Measurements from ENCODE around the gene SPOCK3.
"Not testable (repeated sequence)": the region's sequence is repeated elsewhere in the genome, so short reads cannot be mapped to it uniquely, and the experiment has no call there.

Gene SPOCK3

GRCh38 chr4:166798126-166798525, 436.2 kb downstream of the SPOCK3 start:
- no peak for DNase-seq

GRCh38 chr4:166777760-166778159, 456.5 kb downstream of the SPOCK3 start:
- DNase-seq, result no peak

GRCh38 chr4:166763018-166763417, 471.3 kb downstream of the SPOCK3 start:
- no peak for DNase-seq

- DNase-seq, result no peak
Measured at GRCh38 chr4:166741742-166742141, 492.6 kb downstream of the SPOCK3 start.

GRCh38 chr4:166739215-166739614, 495.1 kb downstream of the SPOCK3 start:
- DNase-seq, result not testable (repeated sequence)

- DNase-seq, result no peak
Measured at GRCh38 chr4:166737430-166737829, 496.9 kb downstream of the SPOCK3 start.

- DNase-seq, result no peak
Measured at GRCh38 chr4:166735553-166735952, 498.7 kb downstream of the SPOCK3 start.

- no peak for DNase-seq
Measured at GRCh38 chr4:166734797-166735196, 499.5 kb downstream of the SPOCK3 start.

- DNase-seq, result no peak
Measured at GRCh38 chr4:166733686-166734085, 500.6 kb downstream of the SPOCK3 start.

- DNase-seq, result no peak
Measured at GRCh38 chr4:166726832-166727231, 507.5 kb downstream of the SPOCK3 start.

GRCh38 chr4:166724369-166724768, 509.9 kb downstream of the SPOCK3 start:
- no peak for DNase-seq

- no peak for DNase-seq
Measured at GRCh38 chr4:166723532-166724140, 510.7 kb downstream of the SPOCK3 start.

- DNase-seq, result not testable (repeated sequence)
Measured at GRCh38 chr4:166715748-166716713, 518.3 kb downstream of the SPOCK3 start.

GRCh38 chr4:166700592-166700991, 533.7 kb downstream of the SPOCK3 start:
- no peak for DNase-seq

GRCh38 chr4:166688835-166689234, 545.5 kb downstream of the SPOCK3 start:
- DNase-seq, result no peak

GRCh38 chr4:166687828-166688227, 546.5 kb downstream of the SPOCK3 start:
- no peak for DNase-seq

Measured in cerebellar nuclear complex (tissue), 1 donor.